Measurements from ENCODE around the gene FGFR4.

FGFR4 gene

GRCh38 chr5:177085985-177086653 lies 596 bp upstream of the FGFR4 start:
- no peak for DNase-seq (ENCODE audit: low read depth)

DNA sequence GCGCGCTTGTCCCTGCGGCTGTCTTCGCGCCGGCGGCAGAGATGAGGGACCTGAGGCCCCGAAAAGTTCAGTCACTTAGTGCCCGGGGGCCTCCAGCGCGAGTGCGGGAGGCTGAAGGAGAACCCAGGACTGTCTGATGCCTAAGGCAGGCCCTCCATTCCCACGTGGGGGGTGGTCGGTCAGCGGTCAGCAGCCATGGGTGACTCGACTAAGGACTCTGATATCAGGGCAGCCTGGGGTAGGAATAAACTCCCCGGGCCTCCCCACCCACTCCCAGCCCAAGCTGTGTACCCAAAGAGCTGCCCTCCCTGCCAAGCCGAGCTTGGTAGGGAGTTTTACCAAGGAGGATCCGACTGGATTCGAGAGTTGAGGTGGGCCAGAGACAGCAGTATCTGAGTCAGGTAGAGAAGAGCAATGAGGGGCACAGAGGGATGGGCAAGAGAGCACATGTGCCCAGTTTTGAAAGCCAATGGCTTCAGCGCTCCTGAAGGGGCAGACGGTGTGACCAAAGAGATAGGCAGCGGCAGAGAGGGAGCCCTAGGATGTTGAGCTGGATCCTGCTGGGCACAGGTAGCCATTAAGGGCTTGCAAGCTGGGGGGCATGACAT lies 787 bp downstream of the FGFR4 start:
- no peak for DNase-seq (ENCODE audit: low read depth)

DNA sequence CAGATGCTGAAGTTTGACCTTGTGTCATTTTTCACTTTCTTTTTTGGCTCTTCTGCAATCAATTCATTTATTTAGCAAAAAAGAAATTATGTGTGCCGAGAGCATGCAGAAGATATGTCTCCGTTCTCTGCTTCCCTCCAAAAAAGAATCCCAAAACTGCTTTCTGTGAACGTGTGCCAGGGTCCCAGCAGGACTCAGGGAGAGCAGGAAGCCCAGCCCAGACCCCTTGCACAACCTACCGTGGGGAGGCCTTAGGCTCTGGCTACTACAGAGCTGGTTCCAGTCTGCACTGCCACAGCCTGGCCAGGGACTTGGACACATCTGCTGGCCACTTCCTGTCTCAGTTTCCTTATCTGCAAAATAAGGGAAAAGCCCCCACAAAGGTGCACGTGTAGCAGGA lies 2.4 kb downstream of the FGFR4 start:
- DNase-seq (ENCODE audit: low read depth) = no peak

- DNase-seq (ENCODE audit: low read depth) = no peak
Observed at GRCh38 chr5:177089825-177090641, 3.3 kb downstream of the FGFR4 start.

GRCh38 chr5:177090813-177091212 lies 4.1 kb downstream of the FGFR4 start:
- no peak for DNase-seq (ENCODE audit: low read depth)

DNA sequence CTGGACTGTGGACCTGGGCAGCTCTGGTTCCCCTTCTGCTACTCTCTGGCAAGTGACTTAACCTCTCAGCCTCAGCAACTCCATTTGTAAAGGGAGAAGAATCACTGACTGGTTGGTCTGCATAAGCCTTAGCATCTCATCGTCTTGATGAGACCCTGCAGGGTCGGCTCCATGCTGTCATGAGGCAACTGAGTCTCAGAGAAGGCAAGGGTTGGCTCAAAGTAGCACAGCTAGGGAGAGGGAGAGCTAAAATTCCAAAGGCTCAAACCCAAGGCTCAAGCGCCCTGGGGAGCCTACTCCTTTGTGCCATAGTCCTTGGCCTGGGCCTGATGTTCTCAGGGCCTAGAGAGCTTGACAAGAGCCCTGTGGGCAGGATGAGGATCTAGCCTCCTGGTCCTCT lies 4.5 kb downstream of the FGFR4 start:
- no peak for DNase-seq (ENCODE audit: low read depth)

GRCh38 chr5:177092178-177093081 lies 5.7 kb downstream of the FGFR4 start:
- no peak for DNase-seq (ENCODE audit: low read depth)

GRCh38 chr5:177093082-177093712 lies 6.5 kb downstream of the FGFR4 start:
- DNase-seq (ENCODE audit: low read depth) = no peak

DNA sequence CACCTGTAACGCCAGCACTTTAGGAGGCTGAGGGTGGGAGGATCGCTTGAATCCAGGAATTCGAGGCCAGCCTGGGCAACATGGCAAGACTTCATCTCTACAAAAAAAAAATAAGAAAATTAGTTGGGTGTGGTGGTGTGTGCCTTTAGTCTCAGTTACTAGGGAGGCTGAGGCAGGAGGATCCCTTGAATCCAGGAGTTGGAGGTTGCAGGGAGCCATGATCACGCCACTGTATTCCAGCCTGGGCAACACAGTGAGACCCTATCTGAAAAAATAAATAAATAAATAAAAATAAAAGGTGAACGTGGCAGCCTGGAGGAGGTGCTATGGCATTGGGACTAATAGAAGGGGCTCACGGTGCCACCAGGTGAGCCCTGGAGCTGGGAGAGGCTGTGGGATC lies 7.1 kb downstream of the FGFR4 start:
- DNase-seq (ENCODE audit: low read depth) = no peak

DNA sequence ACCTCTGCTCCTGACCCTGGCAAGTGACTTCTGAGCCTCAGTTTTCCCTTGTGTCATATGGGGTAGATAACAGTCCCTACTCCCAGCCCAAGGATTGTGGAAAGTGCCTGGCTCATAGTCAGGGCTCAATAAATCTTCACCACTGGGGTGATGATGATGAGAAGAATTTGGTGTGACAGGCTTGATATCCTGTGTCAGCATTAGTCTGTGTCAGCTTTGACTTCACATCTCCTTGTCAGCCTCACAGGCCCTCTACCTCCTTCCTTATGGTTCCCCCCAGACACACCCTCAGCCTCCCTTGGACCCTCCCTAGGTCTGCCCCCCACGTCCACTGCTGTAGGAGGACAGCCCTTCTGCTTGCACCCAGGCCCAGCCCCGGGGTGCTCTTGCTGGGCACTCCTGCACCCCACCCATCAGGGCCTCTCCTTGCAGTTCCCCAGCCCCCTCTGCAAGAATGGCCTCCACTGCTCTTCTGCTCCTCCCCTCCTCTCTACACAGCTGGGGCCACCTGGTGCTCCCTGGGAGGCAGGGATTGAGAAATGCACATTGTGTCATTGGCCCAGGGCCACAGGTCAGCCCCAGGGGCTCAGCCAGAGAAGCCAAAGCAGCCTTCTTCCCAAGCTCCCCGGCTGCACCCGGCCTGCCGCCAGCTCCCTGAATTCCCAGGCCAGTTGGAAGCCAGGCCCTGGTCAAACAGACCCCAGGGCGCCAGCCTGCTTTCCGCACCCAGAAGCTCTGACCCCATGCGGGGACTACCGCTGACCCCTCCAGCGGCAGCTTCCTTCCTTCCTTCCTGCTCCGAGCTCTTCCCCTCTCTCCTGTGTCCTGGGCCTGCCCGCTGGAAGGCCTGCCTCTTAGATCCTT lies 7.7 kb downstream of the FGFR4 start:
- no peak for DNase-seq (ENCODE audit: low read depth)

DNA sequence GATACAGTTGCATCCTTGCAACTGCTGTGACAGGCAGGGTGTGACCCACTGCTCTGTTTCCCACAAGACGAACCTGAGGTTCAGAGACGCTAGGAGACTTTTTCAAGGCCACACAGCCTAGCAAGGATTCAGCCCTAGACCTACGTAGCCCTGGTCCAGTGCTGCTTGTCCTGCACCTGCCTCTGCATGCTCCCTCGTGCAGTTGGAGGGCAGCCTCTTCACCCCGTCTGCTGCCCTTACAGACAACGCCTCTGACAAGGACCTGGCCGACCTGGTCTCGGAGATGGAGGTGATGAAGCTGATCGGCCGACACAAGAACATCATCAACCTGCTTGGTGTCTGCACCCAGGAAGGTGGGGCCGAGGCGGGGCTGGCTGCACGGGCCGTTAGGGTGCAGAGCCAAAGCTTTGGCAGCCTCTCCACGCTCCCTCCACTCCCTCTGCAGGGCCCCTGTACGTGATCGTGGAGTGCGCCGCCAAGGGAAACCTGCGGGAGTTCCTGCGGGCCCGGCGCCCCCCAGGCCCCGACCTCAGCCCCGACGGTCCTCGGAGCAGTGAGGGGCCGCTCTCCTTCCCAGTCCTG lies 8.5 kb downstream of the FGFR4 start:
- no peak for DNase-seq (ENCODE audit: low read depth)

DNA sequence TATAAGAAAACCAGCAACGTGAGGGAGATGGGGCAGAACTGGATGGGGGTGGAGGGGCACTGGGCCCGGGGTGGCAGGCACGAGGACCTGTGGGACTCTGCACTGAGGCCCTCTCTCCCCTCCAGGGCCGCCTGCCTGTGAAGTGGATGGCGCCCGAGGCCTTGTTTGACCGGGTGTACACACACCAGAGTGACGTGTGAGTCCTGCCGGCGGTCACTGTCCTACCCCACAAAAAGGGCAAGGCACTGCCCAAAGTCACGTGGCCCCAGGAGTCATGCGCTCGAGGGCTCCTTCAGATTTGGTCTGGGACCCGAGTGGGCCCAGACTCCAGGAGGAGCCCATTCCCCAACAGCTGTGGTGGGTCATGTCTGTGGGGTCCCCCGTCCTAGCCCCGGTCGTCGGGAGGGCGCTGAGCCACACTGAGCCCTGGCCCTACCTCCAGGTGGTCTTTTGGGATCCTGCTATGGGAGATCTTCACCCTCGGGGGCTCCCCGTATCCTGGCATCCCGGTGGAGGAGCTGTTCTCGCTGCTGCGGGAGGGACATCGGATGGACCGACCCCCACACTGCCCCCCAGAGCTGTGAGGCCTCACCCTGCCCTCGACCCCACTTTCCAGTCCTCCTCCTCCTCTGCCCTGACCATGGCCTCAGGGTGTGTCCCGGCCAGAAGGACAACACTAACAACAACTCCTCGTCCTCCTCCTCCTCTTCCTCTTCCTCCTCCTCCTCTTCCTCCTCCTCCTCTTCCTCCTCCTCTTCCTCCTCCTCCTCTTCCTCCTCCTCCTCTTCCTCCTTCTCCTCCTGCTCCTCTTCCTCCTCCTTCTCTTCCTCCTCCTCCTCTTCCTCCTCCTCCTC lies 9.7 kb downstream of the FGFR4 start:
- DNase-seq (ENCODE audit: low read depth) = no peak

- no peak for DNase-seq (ENCODE audit: low read depth)
Observed at GRCh38 chr5:177097016-177097985, 10.6 kb downstream of the FGFR4 start.

GRCh38 chr5:177098120-177098469 lies 11.4 kb downstream of the FGFR4 start:
- no peak for DNase-seq (ENCODE audit: low read depth)

GRCh38 chr5:177098470-177099141 lies 11.9 kb downstream of the FGFR4 start:
- no peak for DNase-seq (ENCODE audit: low read depth)

DNA sequence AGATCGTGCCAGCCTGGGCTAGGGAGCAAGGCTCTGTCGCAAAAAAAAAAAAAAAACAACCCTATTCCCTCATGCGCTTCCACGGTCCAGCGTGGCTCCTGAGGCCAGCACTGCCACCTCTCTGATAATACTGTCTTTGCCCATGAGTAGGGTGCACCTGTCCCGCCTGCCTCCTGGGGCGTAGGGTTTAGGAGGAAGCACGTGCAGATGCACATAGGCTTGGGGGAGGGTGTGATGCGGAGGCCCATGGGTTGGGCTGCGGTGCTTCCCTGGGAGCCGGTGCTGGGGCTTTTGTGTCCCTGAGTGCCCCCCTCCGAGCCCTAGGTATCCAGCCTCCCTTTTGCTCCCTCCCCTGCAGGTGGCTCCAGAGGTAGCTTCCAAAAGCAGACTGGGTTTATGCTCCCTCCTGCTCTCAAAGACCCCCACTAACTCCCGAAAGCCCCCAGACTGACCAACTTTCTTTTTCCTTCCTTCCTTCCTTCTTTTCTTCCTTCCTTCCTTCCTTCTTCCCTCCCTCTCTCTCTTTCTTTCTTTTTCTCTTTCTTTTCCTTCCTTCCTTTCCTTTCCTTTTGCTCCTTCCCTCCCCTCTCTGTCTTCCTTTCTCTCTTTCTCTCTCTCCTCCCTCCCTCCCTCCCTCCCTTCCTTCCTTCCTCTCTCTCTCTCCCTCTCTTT lies 12.8 kb downstream of the FGFR4 start:
- no peak for DNase-seq (ENCODE audit: low read depth)

DNA sequence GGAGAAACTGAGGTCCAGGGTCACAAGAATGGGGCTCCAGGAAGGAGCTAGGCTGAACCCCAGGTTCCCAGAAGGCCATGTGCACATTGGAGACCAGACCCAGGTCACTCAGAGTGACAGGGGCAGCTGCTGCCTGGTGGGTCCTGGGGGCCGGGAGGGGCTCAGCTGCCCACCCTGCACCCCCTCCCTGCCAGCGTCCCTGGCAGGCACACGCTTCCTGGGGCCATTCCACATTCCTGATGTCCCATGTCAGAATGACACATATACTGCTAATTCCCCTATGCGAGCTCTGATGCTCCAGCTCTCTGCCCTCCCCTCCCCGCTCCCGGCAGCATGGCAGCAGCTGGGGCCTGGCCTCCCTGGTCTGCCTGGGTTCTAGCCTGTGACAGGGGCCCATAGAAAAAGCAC lies 14.0 kb downstream of the FGFR4 start:
- no peak for DNase-seq (ENCODE audit: low read depth)

Data from T-helper 22 cell (primary cell).